Hepatocyte (in vitro differentiated cells): ENCODE data around the gene PRCD.

Experiments used
- CTCF ChIP-seq: fragments of 200-600 bp; sonication (generic); IDR thresholded peaks from 2 replicates; pipeline ENCODE4 v1.5.1; 2016; ENCODE audit warnings: antibody characterized with exemption, mild to moderate bottlenecking; ENCODE audit not compliant: poor library complexity
- EZH2 ChIP-seq: fragments of 200-600 bp; sonication (generic); IDR thresholded peaks from 2 replicates; pipeline ENCODE4 v1.6.1; 2016; ENCODE audit warnings: antibody characterized with exemption, mild to moderate bottlenecking, borderline replicate concordance

- TF ChIP-seq CTCF = no peak
- no peak for TF ChIP-seq EZH2
Measured at GRCh38 chr17:76543826-76544545, 4.1 kb downstream of the PRCD start.
